ENCODE results near the gene KCNAB1. TPM values are rescaled to one million over a fixed set of nuclear protein-coding genes. Genes with fewer than 3 reads are reported as not detected.

KCNAB1 gene
- total RNA-seq, 1 donor from 2014 or later = 6.3 TPM

- DNase-seq = no peak
These were observed 19.7 kb downstream of the KCNAB1 start for GRCh38 chr3:156140001-156140595.

- DNase-seq = no peak
These were observed 22.3 kb downstream of the KCNAB1 start for GRCh38 chr3:156142702-156143101.

- no peak for DNase-seq
These were observed 22.8 kb downstream of the KCNAB1 start for GRCh38 chr3:156143136-156143535.

GRCh38 chr3:156144060-156144459 is 23.7 kb downstream of the KCNAB1 start:
- DNase-seq = no peak

- DNase-seq = no peak
These were observed 25.5 kb downstream of the KCNAB1 start for GRCh38 chr3:156145866-156146265.

- DNase-seq = no peak
These were observed 28.1 kb downstream of the KCNAB1 start for GRCh38 chr3:156148345-156148945.

GRCh38 chr3:156148946-156149381 is 28.6 kb downstream of the KCNAB1 start:
- DNase-seq = peak; percentile 4

- DNase-seq = no peak
These were observed 29.5 kb downstream of the KCNAB1 start for GRCh38 chr3:156149876-156150275.

GRCh38 chr3:156150434-156151066 is 30.2 kb downstream of the KCNAB1 start:
- peak; percentile 73 for DNase-seq

GRCh38 chr3:156151824-156152428 is 31.5 kb downstream of the KCNAB1 start:
- DNase-seq = peak; percentile 52

GRCh38 chr3:156158656-156159295 is 38.4 kb downstream of the KCNAB1 start:
- no peak for DNase-seq

GRCh38 chr3:156160647-156161046 is 40.3 kb downstream of the KCNAB1 start:
- DNase-seq = no peak

GRCh38 chr3:156161172-156161571 is 40.8 kb downstream of the KCNAB1 start:
- no peak for DNase-seq

- no peak for DNase-seq
These were observed 43.5 kb downstream of the KCNAB1 start for GRCh38 chr3:156163848-156164247.

- no peak for DNase-seq
These were observed 46.4 kb downstream of the KCNAB1 start for GRCh38 chr3:156166808-156167207.

- peak; percentile 17 for DNase-seq
These were observed 50.2 kb downstream of the KCNAB1 start for GRCh38 chr3:156170571-156170970.

GRCh38 chr3:156171281-156172267 is 51.2 kb downstream of the KCNAB1 start:
- DNase-seq = peak; percentile 27

GRCh38 chr3:156172536-156172935 is 52.2 kb downstream of the KCNAB1 start:
- DNase-seq = no peak

GRCh38 chr3:156174229-156174847 is 54.0 kb downstream of the KCNAB1 start:
- peak; percentile 38 for DNase-seq

GRCh38 chr3:156175570-156175969 is 55.2 kb downstream of the KCNAB1 start:
- DNase-seq = no peak

GRCh38 chr3:156176048-156176447 is 55.7 kb downstream of the KCNAB1 start:
- DNase-seq = no peak
